GM23338 (cell line): Measurements from ENCODE around the gene APBB3. TPM values are rescaled to one million over a fixed set of nuclear protein-coding genes. Genes with fewer than 3 reads are reported as not detected.
"Not testable (repeated sequence)": the region's sequence is repeated elsewhere in the genome, so short reads cannot be mapped to it uniquely, and the experiment has no call there.

Experiments used
- ATAC-seq: fragments of 200-7000 bp; cut with Tn5 transposase; 3 replicates; pipeline ENCODE4 v1.9.1; 2020
- DNase-seq: peaks from one replicate; pipeline ENCODE4 v3.0.0-alpha.2; 2015; ENCODE audit warnings: low spot score
- H2AFZ ChIP-seq: fragments of 200-600 bp; sonication (generic); 2 replicates; pipeline ENCODE4 v1.8.0; 2016; ENCODE audit warnings: antibody characterized with exemption, mild to moderate bottlenecking, moderate library complexity
- H3F3A ChIP-seq: fragments of 200-600 bp; sonication (generic); replicated peaks from 2 replicates; pipeline ENCODE4 v1.8.0; 2017; ENCODE audit warnings: antibody characterized with exemption, mixed run types, low read depth
- H3K27ac ChIP-seq: fragments of 200-600 bp; sonication (generic); 2 replicates; pipeline ENCODE4 v1.6.1; 2016; ENCODE audit warnings: low read depth
- H3K27me3 ChIP-seq: fragments of 200-600 bp; sonication (generic); 2 replicates; pipeline ENCODE4 v1.8.0; 2016; ENCODE audit warnings: mild to moderate bottlenecking, mixed run types, moderate library complexity; ENCODE audit not compliant: insufficient read depth
- H3K36me3 ChIP-seq: fragments of 200-600 bp; sonication (generic); 2 replicates; pipeline ENCODE4 v1.8.0; 2016; ENCODE audit warnings: mild to moderate bottlenecking; ENCODE audit not compliant: insufficient read depth
- H3K4me1 ChIP-seq: fragments of 200-600 bp; sonication (generic); 2 replicates; pipeline ENCODE4 v1.8.0; 2016; ENCODE audit warnings: mild to moderate bottlenecking, moderate library complexity; ENCODE audit not compliant: insufficient read depth
- H3K4me2 ChIP-seq: fragments of 200-600 bp; sonication (generic); 2 replicates; pipeline ENCODE4 v1.7.1; 2017; ENCODE audit warnings: mixed run types
- H3K4me3 ChIP-seq: fragments of 200-600 bp; sonication (generic); 2 replicates; pipeline ENCODE4 v1.6.1; 2016; ENCODE audit warnings: mixed run types
- H3K79me2 ChIP-seq: fragments of 200-600 bp; sonication (generic); replicated peaks from 2 replicates; pipeline ENCODE4 v1.8.0; 2017; ENCODE audit warnings: mild to moderate bottlenecking; ENCODE audit not compliant: insufficient read depth
- H3K9me2 ChIP-seq: fragments of 200-600 bp; sonication (generic); 2 replicates; pipeline ENCODE4 v1.8.0; 2017; ENCODE audit not compliant: insufficient read depth
- H4K20me1 ChIP-seq: fragments of 200-600 bp; sonication (generic); replicated peaks from 2 replicates; pipeline ENCODE4 v1.8.0; 2017; ENCODE audit warnings: mild to moderate bottlenecking; ENCODE audit not compliant: insufficient read depth
- H3K27ac Mint-ChIP-seq: 2 replicates; pipeline ENCODE4 v1.8.0; 2020; ENCODE audit warnings: inconsistent platforms, mild to moderate bottlenecking, moderate library complexity, mixed read lengths
- H3K27me3 Mint-ChIP-seq: 3 replicates; pipeline ENCODE4 v1.8.0; 2022; ENCODE audit warnings: low read depth, mild to moderate bottlenecking, moderate library complexity, mixed read lengths, inconsistent platforms; ENCODE audit not compliant: insufficient read depth, poor library complexity
- H3K36me3 Mint-ChIP-seq: 3 replicates; pipeline ENCODE4 v1.8.0; 2021; ENCODE audit warnings: low read depth, mild to moderate bottlenecking, inconsistent platforms, moderate library complexity, mixed read lengths
- H3K4me1 Mint-ChIP-seq: 3 replicates; pipeline ENCODE4 v1.8.0; 2020; ENCODE audit warnings: mild to moderate bottlenecking, inconsistent platforms, mixed read lengths
- H3K4me3 Mint-ChIP-seq: 3 replicates; pipeline ENCODE4 v1.8.0; 2021; ENCODE audit warnings: moderate library complexity, mild to moderate bottlenecking, inconsistent platforms, mixed read lengths
- H3K9me3 Mint-ChIP-seq: 3 replicates; pipeline ENCODE4 v1.8.0; 2020; ENCODE audit warnings: moderate library complexity, mild to moderate bottlenecking, inconsistent platforms, mixed read lengths
- CREB1 ChIP-seq: fragments of 250-450 bp; sonication (Bioruptor Pico); IDR thresholded peaks from 2 replicates; pipeline ENCODE4 v1.5.0; 2020; ENCODE audit warnings: low read depth, mild to moderate bottlenecking, moderate library complexity
- ETS1 ChIP-seq: IDR thresholded peaks from 2 replicates; pipeline ENCODE4 v1.6.1; 2016; ENCODE audit warnings: antibody characterized with exemption
- EZH2 ChIP-seq: fragments of 200-600 bp; sonication (generic); IDR thresholded peaks from one replicate; pipeline ENCODE4 v1.8.0; 2017; ENCODE audit warnings: antibody characterized with exemption, mild to moderate bottlenecking, low read depth; ENCODE audit not compliant: unreplicated experiment
- JUNB ChIP-seq: IDR thresholded peaks from one replicate; pipeline ENCODE4 v1.6.1; 2016; ENCODE audit warnings: antibody characterized with exemption; ENCODE audit not compliant: unreplicated experiment
- POLR2AphosphoS5 ChIP-seq: IDR thresholded peaks from 2 replicates; pipeline ENCODE4 v1.6.1; 2016; ENCODE audit warnings: antibody characterized with exemption, low read depth
- REST ChIP-seq: IDR thresholded peaks from one replicate; pipeline ENCODE4 v1.6.1; 2018; ENCODE audit warnings: antibody characterized with exemption; ENCODE audit not compliant: unreplicated experiment
- STAT1 ChIP-seq: IDR thresholded peaks from one replicate; pipeline ENCODE4 v1.6.1; 2016; ENCODE audit warnings: antibody characterized with exemption; ENCODE audit not compliant: unreplicated experiment
- ZNF114 ChIP-seq: fragments of 250-450 bp; sonication (Bioruptor Pico); IDR thresholded peaks from 2 replicates; pipeline ENCODE4 v1.5.0; 2020; ENCODE audit warnings: mild to moderate bottlenecking, moderate library complexity
- ZNF331 ChIP-seq: fragments of 250-450 bp; sonication (Bioruptor Pico); IDR thresholded peaks from 2 replicates; pipeline ENCODE4 v1.5.0; 2020; ENCODE audit warnings: low read depth, mild to moderate bottlenecking, moderate library complexity
- polyA plus RNA-seq: library from polyadenylated mRNA; unstranded; fragments of >200 nt; fragmentation: Nextera tagmentation; extraction: Ambion mirVana; gene quantifications from 2 replicates; pipeline ENCODE4 v1.2.1, GENCODE V29; 2016
- total RNA-seq: library from RNA; depleted of rRNA; stranded (reverse); fragments of >200 nt; shearing (Covaris generic); gene quantifications from 2 replicates; pipeline ENCODE4 v1.2.3, GENCODE V29; 2014

The APBB3 gene
- total and polyA plus RNA-seq, 2 experiments from 2014 or later: 9.0 to 15.4 TPM

GRCh38 chr5:140587495-140587894 is 23.1 kb upstream of the APBB3 start:
- DNase-seq (no peak), ATAC-seq (no peak)
- Mint-ChIP-seq H3K4me1 (no peaks in the 10 kb centered on the region), H3K27ac (no peak overlapping the region), H3K9me3 (peaks cover 5% of the 10 kb centered on the region; the same call in 1 of the 3 replicates), H3K4me3 (no peak overlapping the region), H3K36me3 (no peaks in the 10 kb centered on the region), H3K27me3 (no peaks in the 10 kb centered on the region)
- no peaks in the 10 kb centered on the region for H3F3A ChIP-seq
- no peaks in the 10 kb centered on the region for H3K4me1 ChIP-seq
- TF ChIP-seq POLR2AphosphoS5 (no peak), ZNF331 (no peak), STAT1 (no peak), REST (no peak), ETS1 (no peak), CREB1 (CRISPR knock-in tag) (no peak), JUNB (no peak), EZH2 (no peak), ZNF114 (CRISPR knock-in tag) (no peak)
- H3K36me3 ChIP-seq: no peaks in the 10 kb centered on the region
- no peaks in the 10 kb centered on the region for H4K20me1 ChIP-seq
- H3K27ac ChIP-seq: no peak overlapping the region
- no peaks in the 10 kb centered on the region for H3K27me3 ChIP-seq
- no peak overlapping the region for H3K4me3 ChIP-seq
- no peak overlapping the region for H2AFZ ChIP-seq
- no peaks in the 10 kb centered on the region for H3K79me2 ChIP-seq
- H3K9me2 ChIP-seq: no peaks in the 10 kb centered on the region
- H3K4me2 ChIP-seq: no peak overlapping the region

GRCh38 chr5:140579188-140579747 is 14.9 kb upstream of the APBB3 start:
- H3K36me3 Mint-ChIP-seq, ATAC-seq, H3K9me3 Mint-ChIP-seq: not testable (repeated sequence)

More at GRCh38 chr5:140579188-140579747, 14.9 kb upstream of the APBB3 start:
- not testable (repeated sequence) for H3K27ac Mint-ChIP-seq, H4K20me1 ChIP-seq, DNase-seq, H3K4me1 Mint-ChIP-seq, H3F3A ChIP-seq, H3K4me1 ChIP-seq, H3K4me2 ChIP-seq, H3K27me3 Mint-ChIP-seq, H3K36me3 ChIP-seq, H3K27ac ChIP-seq, H2AFZ ChIP-seq, H3K4me3 Mint-ChIP-seq, H3K4me3 ChIP-seq, H3K27me3 ChIP-seq, H3K9me2 ChIP-seq, H3K79me2 ChIP-seq
